SK-N-SH (cell line): ENCODE measurements around the gene ZDHHC12.

Source experiments
- CTCF ChIP-seq: fragments of 200-600 bp; sonication (generic); IDR thresholded peaks from 2 replicates; pipeline ENCODE4 v1.6.1; 2017; ENCODE audit warnings: antibody characterized with exemption, mild to moderate bottlenecking, moderate library complexity
- EZH2phosphoT487 ChIP-seq: fragments of 200-600 bp; sonication (generic); IDR thresholded peaks from 2 replicates; pipeline ENCODE4 v1.6.1; 2017; ENCODE audit warnings: low read depth, mixed run types, mild to moderate bottlenecking, antibody characterized with exemption, moderate library complexity, borderline replicate concordance
- FOSL2 ChIP-seq: IDR thresholded peaks from 2 replicates; pipeline ENCODE4 v1.4.0; 2012; ENCODE audit warnings: low read depth, mild to moderate bottlenecking, moderate library complexity, borderline replicate concordance

GRCh38 chr9:128702445-128702948 is 21.4 kb downstream of the ZDHHC12 start, which contains the start of gene PKN3:
- TF ChIP-seq CTCF: peak; percentile 96
- TF ChIP-seq FOSL2: no peak
- TF ChIP-seq EZH2phosphoT487: no peak
